AG04449 (cell line): ENCODE results near the gene CIT.

Experiments used
- CTCF ChIA-PET: fragments of 350-600 bp; formaldehyde crosslinking; extraction: SDS; loops from one replicate; lab custom pipeline; 2021; ENCODE audit warnings: antibody characterized with exemption; lab: Yijun Ruan, JAX
- POLR2A ChIA-PET: fragments of 400-600, 350-600 bp; formaldehyde crosslinking; extraction: SDS; loops from one replicate; lab custom pipeline; 2020; ENCODE audit warnings: antibody characterized with exemption, inconsistent platforms; lab: Yijun Ruan, JAX
- DNase-seq: peaks from one replicate; pipeline ENCODE4 v3.0.0-alpha.2; 2010; ENCODE audit warnings: low read depth, low spot score
- H3K4me3 ChIP-seq: 2 replicates; pipeline ENCODE4 v1.5.1; 2011; ENCODE audit warnings: low read depth, mild to moderate bottlenecking, control low read depth, low read length
- TF ChIP-seq, protein P1 (sequence below): IDR thresholded peaks from one replicate; pipeline ENCODE4 v1.5.1; 2011; ENCODE audit warnings: mild to moderate bottlenecking, moderate library complexity, low read length, control low read depth, inconsistent platforms; ENCODE audit not compliant: insufficient read depth; ENCODE audit errors: missing control alignments

CIT gene

DNA sequence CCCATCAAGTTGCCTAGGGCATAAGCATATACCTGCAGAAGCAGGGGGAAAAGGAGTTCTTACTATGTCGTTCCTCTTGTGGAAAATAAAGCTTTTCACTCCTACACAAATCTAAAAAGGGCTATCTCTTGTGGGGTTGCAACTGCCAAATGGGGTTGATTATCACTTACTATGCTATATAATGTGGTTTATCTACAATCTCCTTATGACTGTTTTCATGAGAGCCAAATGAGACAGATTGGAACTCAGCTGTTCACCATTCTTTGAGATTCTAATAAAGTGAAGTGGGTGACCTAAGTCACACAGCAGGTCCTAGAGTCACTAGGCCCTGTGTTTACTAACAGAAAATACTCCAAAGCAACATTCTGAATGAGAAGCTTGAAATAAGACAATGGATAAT, 47.7 kb downstream of the CIT start:
- H3K4me3 ChIP-seq = no peak overlapping the region
- POLR2A ChIA-PET = no interaction called here
- TF ChIP-seq, protein P1, sequence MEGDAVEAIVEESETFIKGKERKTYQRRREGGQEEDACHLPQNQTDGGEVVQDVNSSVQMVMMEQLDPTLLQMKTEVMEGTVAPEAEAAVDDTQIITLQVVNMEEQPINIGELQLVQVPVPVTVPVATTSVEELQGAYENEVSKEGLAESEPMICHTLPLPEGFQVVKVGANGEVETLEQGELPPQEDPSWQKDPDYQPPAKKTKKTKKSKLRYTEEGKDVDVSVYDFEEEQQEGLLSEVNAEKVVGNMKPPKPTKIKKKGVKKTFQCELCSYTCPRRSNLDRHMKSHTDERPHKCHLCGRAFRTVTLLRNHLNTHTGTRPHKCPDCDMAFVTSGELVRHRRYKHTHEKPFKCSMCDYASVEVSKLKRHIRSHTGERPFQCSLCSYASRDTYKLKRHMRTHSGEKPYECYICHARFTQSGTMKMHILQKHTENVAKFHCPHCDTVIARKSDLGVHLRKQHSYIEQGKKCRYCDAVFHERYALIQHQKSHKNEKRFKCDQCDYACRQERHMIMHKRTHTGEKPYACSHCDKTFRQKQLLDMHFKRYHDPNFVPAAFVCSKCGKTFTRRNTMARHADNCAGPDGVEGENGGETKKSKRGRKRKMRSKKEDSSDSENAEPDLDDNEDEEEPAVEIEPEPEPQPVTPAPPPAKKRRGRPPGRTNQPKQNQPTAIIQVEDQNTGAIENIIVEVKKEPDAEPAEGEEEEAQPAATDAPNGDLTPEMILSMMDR = no peak
- DNase-seq = no peak
- CTCF ChIA-PET = interaction anchor here (0.9 to 2.6 kb wide), 2 partner anchors 25 to 49 kb away, joined by 3 to 14 read pairs; no protein-coding TSS in a partner anchor

DNA sequence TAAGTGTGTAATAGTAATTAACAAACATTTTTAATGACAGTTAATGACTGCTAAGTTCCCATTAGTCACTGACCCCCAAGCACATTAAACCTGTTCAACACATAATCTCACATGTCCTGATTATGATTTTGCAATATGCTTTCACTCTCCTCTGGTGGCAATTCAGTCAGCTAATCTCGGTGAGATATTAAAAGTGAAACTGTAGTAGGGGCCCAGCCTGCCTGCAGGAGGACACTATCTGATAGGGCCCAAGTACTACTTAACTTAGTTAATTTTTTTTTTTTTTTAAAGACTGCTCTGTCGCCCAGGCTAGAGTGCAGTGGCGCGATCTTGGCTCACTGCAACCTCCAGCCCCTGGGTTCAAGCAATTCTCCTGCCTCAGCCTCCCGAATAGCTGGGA, 48.8 kb downstream of the CIT start:
- CTCF ChIA-PET = interaction anchor here (2.6 kb wide), 1 partner anchor 48 kb away, joined by 14 read pairs; no protein-coding TSS in a partner anchor
- no peak for DNase-seq
- TF ChIP-seq, protein P1 = no peak
- POLR2A ChIA-PET = no interaction called here
- H3K4me3 ChIP-seq = no peak overlapping the region

DNA sequence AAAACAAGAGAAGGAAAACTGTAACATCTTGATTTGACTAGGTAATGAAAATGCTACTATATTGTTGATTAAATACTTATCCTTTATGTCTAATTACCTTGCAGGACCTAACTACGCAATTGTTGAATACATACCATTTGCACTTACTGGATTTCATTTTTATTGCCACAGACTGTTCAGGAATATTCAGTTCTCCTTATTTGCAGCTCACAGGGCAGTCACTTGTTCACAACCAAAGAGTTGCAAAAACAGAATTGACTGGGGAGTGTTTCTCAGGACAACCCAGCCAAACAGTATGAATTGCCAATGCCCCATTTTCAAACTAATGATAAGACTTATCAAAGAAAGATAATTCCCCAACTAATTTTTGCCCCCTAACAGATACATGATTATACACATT, 49.4 kb downstream of the CIT start:
- H3K4me3 ChIP-seq = no peak overlapping the region
- TF ChIP-seq, protein P1 = no peak
- DNase-seq = no peak
- POLR2A ChIA-PET = no interaction called here
- CTCF ChIA-PET = interaction anchor here (2.6 kb wide), 1 partner anchor 47 kb away, joined by 14 read pairs; no protein-coding TSS in a partner anchor

DNA sequence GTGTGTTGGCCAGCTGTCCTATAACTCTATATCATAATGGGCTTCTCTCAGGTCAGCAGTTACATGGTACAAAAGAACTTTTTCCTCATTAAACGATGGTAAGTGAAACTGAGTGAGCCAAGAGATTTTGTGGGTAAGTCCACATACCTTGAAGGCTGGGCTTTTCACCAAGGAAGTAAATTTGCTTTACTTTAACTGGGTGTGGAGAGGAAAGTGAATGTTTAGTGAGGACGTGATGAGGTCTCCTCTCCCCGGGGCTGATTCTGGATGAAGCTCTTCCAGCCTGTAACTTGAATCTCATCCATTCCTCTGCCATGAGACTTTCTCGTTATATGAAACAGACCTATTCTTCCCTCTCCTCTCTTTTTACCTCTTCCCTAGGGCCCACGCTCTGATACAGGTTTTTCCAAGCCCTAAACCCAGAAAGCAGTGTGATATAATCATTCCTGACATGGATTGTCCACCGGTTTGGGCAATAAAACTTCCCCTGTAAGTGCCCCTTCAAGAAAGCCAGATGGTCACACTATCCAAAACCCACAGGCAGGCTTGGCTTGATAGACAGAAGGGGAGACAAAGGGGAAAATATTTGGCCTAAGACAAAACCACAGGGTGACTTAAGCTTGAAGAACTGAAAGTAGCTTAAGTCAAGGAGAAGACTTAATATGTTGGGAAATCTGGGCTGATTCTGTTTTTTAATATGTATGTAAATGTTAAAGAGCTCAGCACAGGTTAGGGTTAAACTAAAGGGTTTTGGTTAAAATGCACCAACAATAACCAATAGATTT, 50.3 kb downstream of the CIT start:
- ChIA-PET POLR2A (no interaction called here), CTCF (interaction anchor here (1.4 kb wide), 2 partner anchors 46 to 77 kb away, joined by 3 to 6 read pairs; no protein-coding TSS in a partner anchor)
- no peak for DNase-seq
- no peak overlapping the region for H3K4me3 ChIP-seq
- TF ChIP-seq, protein P1 = no peak

DNA sequence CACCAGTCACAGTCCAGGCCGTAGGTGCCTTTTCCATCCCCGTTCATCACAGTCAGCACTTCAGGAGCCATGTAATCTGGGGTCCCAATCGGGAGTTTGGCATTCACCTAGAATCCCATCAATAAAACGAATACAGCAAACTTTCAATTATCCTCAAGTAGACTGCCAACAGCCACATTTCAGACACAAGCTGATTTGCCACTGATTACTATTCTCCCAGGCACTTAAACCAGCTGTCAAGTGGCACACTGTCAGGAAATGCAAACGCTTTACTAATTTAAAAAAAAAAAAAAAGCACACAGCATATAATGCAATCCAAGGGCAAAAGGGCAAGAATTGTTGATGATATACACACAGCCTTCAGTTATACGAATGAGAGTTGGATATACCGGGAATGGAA, 51.9 kb downstream of the CIT start:
- DNase-seq = no peak
- TF ChIP-seq, protein P1 = no peak
- CTCF ChIA-PET = interaction anchor here (1.5 kb wide), 1 partner anchor 45 kb away, joined by 3 read pairs; no protein-coding TSS in a partner anchor
- POLR2A ChIA-PET = no interaction called here
- no peak overlapping the region for H3K4me3 ChIP-seq

DNA sequence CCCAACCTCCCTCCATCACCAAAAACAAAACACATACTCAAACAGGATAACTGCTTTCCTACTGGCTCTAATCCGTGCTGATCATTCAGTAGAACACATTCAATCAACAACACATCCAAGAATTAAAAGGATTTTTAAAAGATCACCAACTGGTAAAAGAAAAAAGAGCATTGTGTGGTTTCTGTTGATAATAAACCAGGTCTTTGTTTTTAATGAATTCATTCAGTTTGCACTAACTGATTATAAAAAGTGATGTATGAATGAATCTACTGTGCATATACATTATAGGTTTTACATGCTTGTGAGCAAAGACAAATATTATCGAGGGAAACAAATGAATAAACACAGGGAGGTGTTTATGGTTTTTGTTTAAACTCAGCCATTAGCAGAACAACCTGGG, 55.1 kb downstream of the CIT start:
- DNase-seq = no peak
- no peak overlapping the region for H3K4me3 ChIP-seq
- CTCF ChIA-PET = no interaction called here
- TF ChIP-seq, protein P1 = no peak
- POLR2A ChIA-PET = no interaction called here
